Measurements from ENCODE around the gene PCDH7. TPM values are rescaled to one million over a fixed set of nuclear protein-coding genes. Genes with fewer than 3 reads are reported as not detected.
A peak's percentile ranks its signal among the peaks of the same experiment; 100 is the strongest.

Gene PCDH7
- total and polyA plus RNA-seq, 2 donors from 2014 or later, result 1.4 to 10.2 TPM

DNA sequence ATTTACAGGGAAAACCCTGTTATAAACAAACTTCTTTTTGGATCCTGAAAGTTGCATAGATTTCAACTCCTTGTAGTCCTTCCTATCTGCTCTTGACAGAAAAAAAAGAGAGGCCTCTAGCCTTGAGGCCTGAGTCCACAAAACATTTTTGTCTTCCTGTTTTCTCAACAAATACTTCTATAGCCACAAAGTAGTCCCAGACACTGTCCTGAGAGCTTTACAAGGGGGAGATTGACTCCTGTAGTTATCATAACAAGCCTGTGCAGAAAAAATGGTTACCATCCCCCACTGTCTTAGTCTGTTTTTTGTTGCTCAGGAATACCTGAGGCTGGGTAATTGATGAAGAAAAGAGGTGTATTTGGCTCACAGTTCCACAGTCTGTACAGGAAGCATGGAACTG lies 35.2 kb downstream of the PCDH7 start:
- no peaks in the 10 kb centered on the region for H3K27me3 ChIP-seq (ENCODE audit: control insufficient read depth, insufficient read depth, low read length)
- FAIRE-seq, result no peak
- intact Hi-C loops (cut with DNase I), result no loop called here

GRCh38 chr4:30756553-30756952 lies 36.4 kb downstream of the PCDH7 start:
- no peak overlapping the region for H3K27ac ChIP-seq (ENCODE audit: low read depth in 2 of 2, low read length in 2 of 2)
- DNase-seq, result no peak
- H3K27me3 ChIP-seq (ENCODE audit: control insufficient read depth, insufficient read depth, low read length), result no peaks in the 10 kb centered on the region
- no peaks in the 10 kb centered on the region for H3K4me1 ChIP-seq (ENCODE audit: control insufficient read depth in 2 of 3, insufficient read depth in 2 of 3, low read depth in 1 of 3, low read length in 3 of 3)
- no peaks in the 10 kb centered on the region for H3K9me3 ChIP-seq (ENCODE audit: control insufficient read depth in 2 of 3, insufficient read depth in 1 of 3, low read length in 3 of 3)
- no peak overlapping the region for H3K9ac ChIP-seq (ENCODE audit: low read length in 3 of 3)
- no peaks in the 10 kb centered on the region for H3K36me3 ChIP-seq (ENCODE audit: control insufficient read depth in 2 of 3, insufficient read depth in 3 of 3, low read length in 3 of 3)
- TF ChIP-seq, protein P1, sequence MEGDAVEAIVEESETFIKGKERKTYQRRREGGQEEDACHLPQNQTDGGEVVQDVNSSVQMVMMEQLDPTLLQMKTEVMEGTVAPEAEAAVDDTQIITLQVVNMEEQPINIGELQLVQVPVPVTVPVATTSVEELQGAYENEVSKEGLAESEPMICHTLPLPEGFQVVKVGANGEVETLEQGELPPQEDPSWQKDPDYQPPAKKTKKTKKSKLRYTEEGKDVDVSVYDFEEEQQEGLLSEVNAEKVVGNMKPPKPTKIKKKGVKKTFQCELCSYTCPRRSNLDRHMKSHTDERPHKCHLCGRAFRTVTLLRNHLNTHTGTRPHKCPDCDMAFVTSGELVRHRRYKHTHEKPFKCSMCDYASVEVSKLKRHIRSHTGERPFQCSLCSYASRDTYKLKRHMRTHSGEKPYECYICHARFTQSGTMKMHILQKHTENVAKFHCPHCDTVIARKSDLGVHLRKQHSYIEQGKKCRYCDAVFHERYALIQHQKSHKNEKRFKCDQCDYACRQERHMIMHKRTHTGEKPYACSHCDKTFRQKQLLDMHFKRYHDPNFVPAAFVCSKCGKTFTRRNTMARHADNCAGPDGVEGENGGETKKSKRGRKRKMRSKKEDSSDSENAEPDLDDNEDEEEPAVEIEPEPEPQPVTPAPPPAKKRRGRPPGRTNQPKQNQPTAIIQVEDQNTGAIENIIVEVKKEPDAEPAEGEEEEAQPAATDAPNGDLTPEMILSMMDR (IDR thresholded peaks at IDR 0.05; ENCODE audit: borderline replicate concordance, extremely low read depth, insufficient read depth), result no peak
- H3K4me3 ChIP-seq (ENCODE audit: low read length in 3 of 3), result no peak overlapping the region
- intact Hi-C loops (cut with DNase I), result no loop called here
- no peak for FAIRE-seq

More for the DNA sequence above, 35.2 kb downstream of the PCDH7 start:
- H3K36me3 ChIP-seq (ENCODE audit: control insufficient read depth in 2 of 3, insufficient read depth in 3 of 3, low read length in 3 of 3), result no peaks in the 10 kb centered on the region
- no peaks in the 10 kb centered on the region for H3K4me1 ChIP-seq (ENCODE audit: control insufficient read depth in 2 of 3, insufficient read depth in 2 of 3, low read depth in 1 of 3, low read length in 3 of 3)
- H3K9me3 ChIP-seq (ENCODE audit: control insufficient read depth in 2 of 3, insufficient read depth in 1 of 3, low read length in 3 of 3), result no peaks in the 10 kb centered on the region
- DNase-seq, result no peak
- H3K9ac ChIP-seq (ENCODE audit: low read length in 3 of 3), result no peak overlapping the region
- TF ChIP-seq, protein P1 (IDR thresholded peaks at IDR 0.05; ENCODE audit: borderline replicate concordance, extremely low read depth, insufficient read depth), result no peak
- no peak overlapping the region for H3K4me3 ChIP-seq (ENCODE audit: low read length in 3 of 3)
- no peak overlapping the region for H3K27ac ChIP-seq (ENCODE audit: low read depth in 2 of 2, low read length in 2 of 2)

DNA sequence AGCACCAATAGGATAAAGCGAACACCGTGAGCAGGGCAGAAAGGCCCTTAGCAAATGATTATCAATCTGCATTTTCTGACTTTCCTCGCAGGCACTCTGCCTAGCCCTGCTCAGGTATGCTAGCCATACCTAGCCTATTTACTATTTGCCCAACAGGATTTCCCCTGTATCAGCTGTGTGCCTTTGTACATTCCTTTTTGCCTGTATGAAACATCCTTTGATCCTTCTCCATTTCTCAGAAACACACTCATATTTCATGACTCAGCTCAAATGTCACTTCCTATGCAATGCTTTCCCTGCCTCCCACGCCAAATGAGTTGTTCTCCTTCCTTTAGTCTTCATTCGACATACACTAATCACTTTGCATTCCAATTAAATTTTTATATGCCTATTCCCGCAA lies 37.2 kb downstream of the PCDH7 start:
- Histone ChIP-seq H3K36me3 (ENCODE audit: control insufficient read depth in 2 of 3, insufficient read depth in 3 of 3, low read length in 3 of 3) (no peaks in the 10 kb centered on the region), H3K4me1 (ENCODE audit: control insufficient read depth in 2 of 3, insufficient read depth in 2 of 3, low read depth in 1 of 3, low read length in 3 of 3) (no peaks in the 10 kb centered on the region), H3K4me3 (ENCODE audit: low read length in 3 of 3) (no peak overlapping the region), H3K27ac (ENCODE audit: low read depth in 2 of 2, low read length in 2 of 2) (no peak overlapping the region), H3K9ac (ENCODE audit: low read length in 3 of 3) (no peak overlapping the region), H3K27me3 (ENCODE audit: control insufficient read depth, insufficient read depth, low read length) (no peaks in the 10 kb centered on the region), H3K9me3 (ENCODE audit: control insufficient read depth in 2 of 3, insufficient read depth in 1 of 3, low read length in 3 of 3) (no peaks in the 10 kb centered on the region)
- intact Hi-C loops (cut with DNase I), result no loop called here
- TF ChIP-seq, protein P1 (IDR thresholded peaks at IDR 0.05; ENCODE audit: borderline replicate concordance, extremely low read depth, insufficient read depth), result no peak
- FAIRE-seq, result no peak
- peak in 2 of 5 donors; percentile 47 to 54 for DNase-seq

DNA sequence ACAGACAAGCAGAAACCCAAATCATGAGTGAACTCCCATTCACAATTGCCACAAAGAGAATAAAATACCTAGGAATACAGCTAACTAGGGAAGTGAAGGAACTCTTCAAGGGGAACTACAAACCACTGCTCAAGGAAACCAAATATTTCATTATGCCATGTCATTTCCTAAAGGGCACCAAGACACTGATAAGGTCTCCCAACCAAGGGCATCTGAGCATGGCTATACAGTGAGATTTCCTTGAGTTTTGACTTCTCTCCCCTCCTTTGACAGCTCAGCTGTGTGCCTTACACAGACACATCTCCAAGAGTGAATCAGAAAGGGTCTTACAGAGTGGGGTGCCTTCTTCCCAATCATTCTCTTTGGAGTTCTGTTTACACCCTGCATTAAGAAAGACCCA lies 40.4 kb downstream of the PCDH7 start:
- Histone ChIP-seq H3K27me3 (ENCODE audit: control insufficient read depth, insufficient read depth, low read length) (no peaks in the 10 kb centered on the region), H3K9me3 (ENCODE audit: control insufficient read depth in 2 of 3, insufficient read depth in 1 of 3, low read length in 3 of 3) (no peaks in the 10 kb centered on the region), H3K4me1 (ENCODE audit: control insufficient read depth in 2 of 3, insufficient read depth in 2 of 3, low read depth in 1 of 3, low read length in 3 of 3) (no peaks in the 10 kb centered on the region), H3K36me3 (ENCODE audit: control insufficient read depth in 2 of 3, insufficient read depth in 3 of 3, low read length in 3 of 3) (no peaks in the 10 kb centered on the region), H3K27ac (ENCODE audit: low read depth in 2 of 2, low read length in 2 of 2) (no peak overlapping the region), H3K4me3 (ENCODE audit: low read length in 3 of 3) (no peak overlapping the region), H3K9ac (ENCODE audit: low read length in 3 of 3) (no peak overlapping the region)
- FAIRE-seq, result no peak
- DNase-seq, result no peak
- intact Hi-C loops (cut with DNase I), result no loop called here
- TF ChIP-seq, protein P1 (IDR thresholded peaks at IDR 0.05; ENCODE audit: borderline replicate concordance, extremely low read depth, insufficient read depth), result no peak

Data from kidney (tissue), 14 donors.